Smooth muscle cell (in vitro differentiated cells): Measurements from ENCODE around the gene UBE2J1. TPM values are rescaled to one million over a fixed set of nuclear protein-coding genes. Genes with fewer than 3 reads are reported as not detected.

ENCODE experiments used
- DNase-seq: peaks from one replicate; lab custom pipeline; 2025; ENCODE audit not compliant: unreplicated experiment; lab: John Stamatoyannopoulos, UW
- H2AFZ ChIP-seq: fragments of 200-600 bp; sonication (generic); 2 replicates; pipeline ENCODE4 v1.6.0; 2016; ENCODE audit warnings: antibody characterized with exemption, low read depth, mild to moderate bottlenecking
- H3F3A ChIP-seq: fragments of 200-600 bp; sonication (generic); 2 replicates; pipeline ENCODE4 v1.6.0; 2017; ENCODE audit warnings: antibody characterized with exemption, low read depth
- H3K27ac ChIP-seq: fragments of 200-600 bp; sonication (generic); 2 replicates; pipeline ENCODE4 v1.5.1; 2016; ENCODE audit warnings: low read depth, mild to moderate bottlenecking
- H3K27me3 ChIP-seq: fragments of 200-600 bp; sonication (generic); 2 replicates; pipeline ENCODE4 v1.6.1; 2016; ENCODE audit warnings: low read depth, mild to moderate bottlenecking
- H3K36me3 ChIP-seq: fragments of 200-600 bp; sonication (generic); 2 replicates; pipeline ENCODE4 v1.5.1; 2016; ENCODE audit warnings: low read depth
- H3K4me1 ChIP-seq: fragments of 200-600 bp; sonication (generic); 2 replicates; pipeline ENCODE4 v1.5.1; 2016; ENCODE audit warnings: low read depth
- H3K4me2 ChIP-seq: fragments of 200-600 bp; sonication (generic); 2 replicates; pipeline ENCODE4 v1.6.0; 2016; ENCODE audit warnings: mild to moderate bottlenecking
- H3K4me3 ChIP-seq: fragments of 200-600 bp; sonication (generic); 2 replicates; pipeline ENCODE4 v1.5.1; 2016; ENCODE audit warnings: mild to moderate bottlenecking
- H3K79me2 ChIP-seq: fragments of 200-600 bp; sonication (generic); 2 replicates; pipeline ENCODE4 v1.6.0; 2016; ENCODE audit warnings: low read depth, mild to moderate bottlenecking
- H3K9ac ChIP-seq: fragments of 200-600 bp; sonication (generic); 2 replicates; pipeline ENCODE4 v1.6.0; 2016; ENCODE audit warnings: low read depth
- H3K9me3 ChIP-seq: fragments of 200-600 bp; sonication (generic); replicated peaks from 2 replicates; pipeline ENCODE4 v1.5.1; 2016; ENCODE audit warnings: low read depth
- H4K20me1 ChIP-seq: fragments of 200-600 bp; sonication (generic); 2 replicates; pipeline ENCODE4 v1.6.0; 2016; ENCODE audit warnings: low read depth
- CTCF ChIP-seq: fragments of 200-600 bp; sonication (generic); IDR thresholded peaks from 2 replicates; pipeline ENCODE4 v1.5.1; 2017; ENCODE audit warnings: borderline replicate concordance, mild to moderate bottlenecking, antibody characterized with exemption; ENCODE audit not compliant: insufficient read depth, poor library complexity, severe bottlenecking
- WGBS: methylation state at CpG from one replicate; pipeline ENCODE4 v1.1.7; 2016; ENCODE audit warnings: low lambda C conversion rate; 5-methylcytosine and 5-hydroxymethylcytosine counted together
- polyA plus RNA-seq: library from polyadenylated mRNA; unstranded; fragments of >200 nt; fragmentation: Nextera tagmentation; extraction: Ambion mirVana; gene quantifications from 2 replicates; pipeline ENCODE4 v1.2.1, GENCODE V29; 2016
- total RNA-seq: library from RNA; depleted of rRNA; stranded (reverse); fragments of >200 nt; gene quantifications from 2 replicates; pipeline ENCODE4 v1.2.3, GENCODE V29; 2014

Gene UBE2J1
- total and polyA plus RNA-seq, 2 experiments from 2014 or later = 65.7 to 130 TPM

- no peak overlapping the region for H3K27ac ChIP-seq
- H3K4me3 ChIP-seq = no peak overlapping the region
- H2AFZ ChIP-seq = no peak overlapping the region
- H3K36me3 ChIP-seq = no peaks in the 10 kb centered on the region
- H3K9ac ChIP-seq = no peak overlapping the region
- H3K27me3 ChIP-seq = no peaks in the 10 kb centered on the region
- no peaks in the 10 kb centered on the region for H4K20me1 ChIP-seq
- TF ChIP-seq CTCF = no peak
- H3K9me3 ChIP-seq = no peaks in the 10 kb centered on the region
- no peak overlapping the region for H3K4me2 ChIP-seq
- no peak for DNase-seq
- WGBS = 93% methylated on average over 9 of the region's 9 CpGs
- H3K79me2 ChIP-seq = no peaks in the 10 kb centered on the region
- H3F3A ChIP-seq = no peaks in the 10 kb centered on the region
- no peaks in the 10 kb centered on the region for H3K4me1 ChIP-seq
Measured at GRCh38 chr6:89278956-89279355, 73.6 kb downstream of the UBE2J1 start.

Other genes starting within 250 kb of the UBE2J1 start
- gene SRSF12, start 234.7 kb downstream of the UBE2J1 start, total RNA-seq = 5.3 and 7.2 TPM in 2 replicates
- 5.6 and 5.8 TPM in 2 replicates for gene SRSF12, start 234.7 kb downstream of the UBE2J1 start, polyA plus RNA-seq
- gene PM20D2, start 206.7 kb downstream of the UBE2J1 start, total RNA-seq = 6.9 and 7.8 TPM in 2 replicates
- gene PM20D2, start 206.7 kb downstream of the UBE2J1 start, polyA plus RNA-seq = 4.8 and 5.6 TPM in 2 replicates
- 0.22 TPM in 1 of 2 replicates, not detected in the other for gene GABRR1, start 135.4 kb downstream of the UBE2J1 start, total RNA-seq
- gene GABRR1, start 135.4 kb downstream of the UBE2J1 start, polyA plus RNA-seq = not detected in 2 replicates
- gene GABRR2, start 37.4 kb downstream of the UBE2J1 start, total RNA-seq = 0.49 and 3.2 TPM in 2 replicates
- 0.24 and 0.50 TPM in 2 replicates for gene GABRR2, start 37.4 kb downstream of the UBE2J1 start, polyA plus RNA-seq
- gene RRAGD, start 59.6 kb upstream of the UBE2J1 start, total RNA-seq = 2.7 and 3.5 TPM in 2 replicates
- gene RRAGD, start 59.6 kb upstream of the UBE2J1 start, polyA plus RNA-seq = 1.2 and 1.9 TPM in 2 replicates
- 10.7 and 24.2 TPM in 2 replicates for gene ANKRD6, start 80.4 kb upstream of the UBE2J1 start, total RNA-seq
- 5.2 and 9.0 TPM in 2 replicates for gene ANKRD6, start 80.4 kb upstream of the UBE2J1 start, polyA plus RNA-seq